Activated CD8-positive, alpha-beta memory T cell treated with anti-CD3 and anti-CD28 coated beads, Interleukin-2, amount 50 U/mL, for 24 hours (primary cell): ENCODE results near the gene MDFIC.

ENCODE experiments used
- DNase-seq: peaks from one replicate; pipeline ENCODE4 v3.0.0-alpha.2; 2020; ENCODE audit errors: extremely low read depth

The MDFIC gene

DNA sequence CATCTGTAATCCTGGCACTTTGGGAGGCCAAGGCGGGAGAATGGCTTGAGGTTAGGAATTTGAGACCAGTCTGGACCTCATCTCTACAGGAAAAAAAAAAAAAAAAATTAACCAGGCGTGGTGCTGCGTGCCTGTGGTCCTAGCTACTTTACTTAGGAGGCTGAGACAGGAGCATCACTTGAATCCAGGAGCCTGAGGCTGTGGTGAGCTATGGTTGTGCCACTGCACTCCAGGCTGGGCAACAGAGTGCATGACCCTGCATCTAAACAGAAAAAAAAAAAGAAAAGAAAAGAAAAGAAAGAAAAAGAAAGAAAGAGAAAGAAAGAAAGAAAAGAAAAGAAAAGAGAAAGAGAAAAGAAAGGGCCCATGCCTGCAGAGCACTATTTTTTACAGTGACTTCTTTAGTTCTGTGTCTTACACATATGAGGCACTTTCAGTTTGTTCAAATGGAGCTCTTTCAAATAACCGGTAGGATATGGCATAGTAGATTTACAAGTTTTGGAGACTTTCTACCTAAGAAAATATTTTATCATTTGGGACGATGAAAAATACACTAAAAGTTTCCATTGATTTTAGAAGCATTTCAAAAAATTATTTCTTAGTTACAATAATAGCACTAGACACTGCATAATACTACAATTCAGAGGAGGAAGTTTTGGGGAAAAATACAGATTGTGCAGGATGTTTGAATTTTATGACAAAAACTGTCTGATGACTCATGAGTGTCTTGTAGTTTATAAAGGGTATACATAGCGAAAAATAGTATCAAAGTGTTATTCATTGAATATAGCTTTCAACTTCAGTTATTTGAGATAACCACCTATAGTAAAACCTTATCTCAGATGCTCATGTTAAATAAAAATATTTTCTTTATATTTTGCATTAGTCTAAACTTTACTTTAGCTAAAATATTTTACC lies 75.9 kb downstream of the MDFIC start:
- DNase-seq: no peak

- no peak for DNase-seq
Observed at GRCh38 chr7:115004121-115004520, 82.2 kb downstream of the MDFIC start.

DNA sequence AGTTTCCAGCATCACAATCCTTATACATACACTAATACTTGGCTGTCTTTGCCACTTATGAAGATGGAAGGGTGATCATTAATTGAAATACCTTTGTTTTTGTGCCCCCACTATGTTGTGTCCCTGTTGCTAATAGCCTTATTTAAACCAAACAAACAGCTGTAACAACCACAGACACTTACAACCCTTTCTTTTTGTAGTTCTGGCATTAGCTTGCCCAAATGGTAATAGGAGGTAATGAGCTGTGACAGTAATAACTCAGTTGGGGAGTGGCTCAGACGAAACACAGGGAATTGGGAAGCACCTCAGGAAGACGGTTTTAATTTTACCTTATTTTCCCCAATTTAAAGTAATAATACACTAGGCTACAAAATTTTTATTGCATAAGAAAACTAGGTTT lies 83.4 kb downstream of the MDFIC start:
- DNase-seq: no peak

GRCh38 chr7:115005953-115006352 lies 84.1 kb downstream of the MDFIC start:
- no peak for DNase-seq

GRCh38 chr7:115007751-115008150 lies 85.9 kb downstream of the MDFIC start:
- no peak for DNase-seq

DNA sequence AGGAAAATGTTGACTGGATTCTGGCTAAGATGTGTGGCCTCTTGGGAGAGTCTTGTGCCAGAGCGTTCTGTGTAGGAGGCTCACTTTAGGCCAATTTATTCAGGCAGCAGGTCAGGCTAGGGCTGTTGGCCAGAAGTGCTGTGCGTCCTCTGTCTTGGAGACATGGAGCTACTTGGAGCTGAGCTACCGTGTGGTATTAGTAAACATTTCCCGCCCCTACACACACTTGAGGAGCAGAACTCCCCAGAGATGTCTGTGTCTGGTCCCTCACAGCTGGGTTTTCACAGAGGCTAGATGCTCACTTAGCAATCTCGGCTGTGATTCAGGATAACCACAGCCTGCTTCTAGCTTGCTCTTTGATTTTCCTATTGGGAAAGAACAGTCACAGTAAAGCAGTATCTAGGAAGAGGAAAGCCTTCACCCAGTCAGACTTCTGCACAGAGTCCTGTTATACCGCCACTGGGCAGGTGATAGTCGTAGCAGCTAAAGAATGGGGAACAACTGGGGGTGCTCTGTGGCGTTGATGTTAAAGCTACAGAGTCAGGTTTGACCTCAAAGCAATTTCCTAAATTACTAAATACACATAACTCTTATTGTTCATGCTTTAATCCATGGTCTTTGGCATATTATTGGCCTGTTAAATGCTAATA lies 86.7 kb downstream of the MDFIC start:
- no peak for DNase-seq

DNA sequence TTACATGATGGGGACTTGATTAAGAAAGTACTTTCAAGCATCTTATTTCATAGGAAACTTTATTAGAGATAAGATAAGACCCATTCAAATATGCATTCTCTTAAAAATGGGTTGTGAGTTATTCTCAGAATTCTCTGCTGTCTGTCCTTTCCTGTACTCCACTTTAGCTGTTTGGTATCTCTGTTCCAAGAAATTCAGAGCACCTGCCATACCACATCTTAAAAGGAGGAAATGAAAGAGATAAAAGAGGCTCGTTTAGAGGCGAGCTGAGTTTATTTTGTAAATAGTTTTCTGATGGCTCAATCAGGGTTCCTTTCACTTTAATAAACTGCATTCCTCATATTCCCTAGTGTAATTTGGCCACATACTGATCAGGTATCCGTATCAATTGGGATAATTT lies 87.2 kb downstream of the MDFIC start:
- no peak for DNase-seq

DNA sequence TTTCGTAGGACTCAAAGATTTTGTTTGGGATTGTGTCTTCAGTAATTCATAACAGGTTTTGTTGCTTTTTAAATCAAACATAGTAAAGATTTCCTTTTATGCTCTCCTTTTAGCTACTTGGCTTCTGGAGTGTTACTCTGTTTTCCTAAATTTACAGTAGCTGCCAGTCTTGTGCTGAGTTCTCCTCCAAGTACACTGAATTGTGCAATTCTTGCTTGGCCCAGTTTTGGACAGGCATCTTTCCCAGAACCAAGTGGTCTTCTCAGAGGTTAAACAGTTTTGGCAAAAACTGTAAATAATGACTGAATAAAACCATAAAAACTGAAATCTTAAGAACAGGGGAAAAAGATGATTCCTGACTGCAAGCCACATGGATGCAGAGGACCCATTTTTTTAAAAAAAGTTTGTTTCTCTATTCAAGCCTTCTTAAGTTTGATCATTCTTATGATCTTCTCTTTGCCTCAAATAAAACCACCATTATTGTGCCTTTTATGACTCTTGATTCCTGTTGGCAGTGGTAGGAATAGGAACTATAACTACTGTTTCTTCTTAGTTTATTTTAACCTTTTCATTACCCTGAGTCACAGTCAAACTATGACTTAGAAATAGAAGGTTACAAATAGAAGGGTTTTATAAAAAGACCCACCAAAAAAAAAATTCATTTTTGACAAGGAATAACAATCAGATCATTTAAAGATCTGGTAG lies 88.0 kb downstream of the MDFIC start:
- DNase-seq: no peak

DNA sequence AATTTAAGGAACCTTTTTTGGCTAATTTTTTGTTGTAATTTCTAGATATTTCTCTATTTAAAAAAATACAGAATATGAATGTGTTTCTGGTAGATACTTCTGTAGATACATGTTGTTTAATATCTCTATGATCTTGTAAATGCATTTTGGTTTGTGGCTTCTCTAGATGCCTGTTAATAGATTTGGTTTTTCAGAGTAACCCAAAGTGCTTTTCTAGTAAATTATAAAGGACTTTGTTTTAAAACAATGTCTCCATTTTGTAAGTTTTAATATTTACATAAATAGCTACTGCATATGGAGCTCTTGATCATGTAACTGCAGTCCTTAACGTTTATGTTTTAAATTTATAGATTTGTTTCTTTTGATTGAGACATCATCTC lies 88.5 kb downstream of the MDFIC start:
- no peak for DNase-seq

- DNase-seq: no peak
Observed at GRCh38 chr7:115013886-115014285, 92.0 kb downstream of the MDFIC start.

DNA sequence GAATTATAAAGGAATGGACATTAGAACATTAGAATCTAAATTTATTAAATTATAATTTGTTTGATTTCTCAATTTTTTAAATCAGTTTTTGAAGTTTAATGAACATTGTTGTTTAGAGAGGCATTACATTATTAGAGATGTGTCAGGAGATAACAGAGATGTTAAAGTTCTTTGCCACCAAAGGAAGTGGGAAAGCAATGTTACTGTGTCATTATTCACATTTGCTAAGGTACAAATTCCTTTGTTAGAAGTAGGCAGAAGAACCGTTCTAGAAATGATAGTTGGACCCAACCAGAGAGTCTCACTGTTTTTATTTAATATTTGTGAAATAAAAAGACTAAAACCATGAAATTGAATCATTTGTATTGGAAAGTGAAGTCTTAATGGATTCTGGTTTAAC lies 92.9 kb downstream of the MDFIC start:
- no peak for DNase-seq

DNA sequence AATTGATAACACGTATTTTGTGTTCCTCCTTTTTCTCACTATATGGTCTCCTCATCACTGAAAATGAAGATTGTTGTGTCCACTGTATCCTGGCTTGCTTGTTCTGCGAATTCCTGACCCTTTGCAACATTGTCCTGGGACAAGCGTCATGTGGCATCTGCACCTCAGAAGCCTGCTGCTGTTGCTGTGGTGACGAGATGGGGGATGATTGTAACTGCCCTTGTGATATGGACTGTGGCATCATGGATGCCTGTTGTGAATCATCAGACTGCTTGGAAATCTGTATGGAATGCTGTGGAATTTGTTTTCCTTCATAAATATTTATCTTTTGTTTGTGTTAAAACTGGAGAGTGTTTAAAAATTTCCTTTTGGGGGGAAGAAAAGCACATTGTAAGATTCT lies 93.7 kb downstream of the MDFIC start:
- no peak for DNase-seq

GRCh38 chr7:115019882-115020605 lies 98.2 kb downstream of the MDFIC start:
- no peak for DNase-seq

DNA sequence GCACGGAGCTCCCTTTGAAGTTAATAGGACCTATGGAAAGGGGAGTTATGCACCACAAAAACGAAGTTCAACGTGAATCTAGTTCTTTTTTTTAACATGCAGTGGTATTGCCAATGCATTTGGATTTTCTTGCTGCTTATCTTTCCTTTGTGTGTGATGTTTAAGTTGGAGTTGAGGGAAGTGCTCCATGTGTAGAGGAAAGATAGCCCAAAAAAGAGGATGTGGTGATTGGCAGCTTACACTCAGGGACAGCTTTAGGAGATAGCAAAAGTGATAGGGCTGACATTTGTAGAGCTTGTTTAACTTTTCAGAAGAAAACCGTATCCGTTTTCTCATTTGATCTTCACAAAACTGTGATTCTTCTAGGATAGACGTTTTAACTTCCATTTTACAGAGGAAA lies 101.3 kb downstream of the MDFIC start:
- no peak for DNase-seq

GRCh38 chr7:115024276-115024675 lies 102.4 kb downstream of the MDFIC start:
- DNase-seq: no peak

- DNase-seq: no peak
Observed at GRCh38 chr7:115032715-115033703, 111.1 kb downstream of the MDFIC start.

DNA sequence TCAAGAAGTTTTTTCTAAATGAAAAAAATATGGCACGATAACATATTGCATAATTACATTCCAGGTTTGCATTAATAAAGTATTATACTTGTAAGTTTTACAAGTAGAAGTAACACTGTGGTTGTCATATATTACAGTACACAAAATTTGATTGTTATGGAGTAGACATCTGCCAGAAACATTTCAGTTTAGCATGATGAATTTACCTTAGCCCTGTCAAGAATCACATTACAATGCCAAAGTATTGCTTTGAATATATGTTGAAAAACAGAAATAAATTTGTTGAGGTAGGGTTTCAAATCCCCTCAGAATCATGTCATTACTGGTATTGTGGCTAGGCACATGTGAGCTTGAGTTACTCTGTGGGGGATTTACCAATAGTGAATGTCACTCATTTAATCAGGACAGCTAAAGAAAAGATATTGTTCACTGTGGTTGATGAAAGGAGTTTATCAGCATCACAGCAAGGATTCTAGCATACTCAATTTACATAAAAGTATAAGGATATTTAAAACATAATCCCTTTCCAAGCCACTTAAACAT lies 112.1 kb downstream of the MDFIC start:
- DNase-seq: no peak

- no peak for DNase-seq
Observed at GRCh38 chr7:115034515-115034914, 112.6 kb downstream of the MDFIC start.

GRCh38 chr7:115037128-115037802 lies 115.4 kb downstream of the MDFIC start:
- no peak for DNase-seq

GRCh38 chr7:115038158-115038557 lies 116.3 kb downstream of the MDFIC start:
- DNase-seq: no peak
